NK-92 treated with Interleukin-12 subunit alpha and Interleukin-12 subunit beta, amount 100 ng/mL, for 24 hours (cell line): ENCODE results near the gene ARFGEF3.

Experiments
- DNase-seq: peaks from one replicate; lab custom pipeline; 2025; lab: John Stamatoyannopoulos, UW

ARFGEF3 gene

DNA sequence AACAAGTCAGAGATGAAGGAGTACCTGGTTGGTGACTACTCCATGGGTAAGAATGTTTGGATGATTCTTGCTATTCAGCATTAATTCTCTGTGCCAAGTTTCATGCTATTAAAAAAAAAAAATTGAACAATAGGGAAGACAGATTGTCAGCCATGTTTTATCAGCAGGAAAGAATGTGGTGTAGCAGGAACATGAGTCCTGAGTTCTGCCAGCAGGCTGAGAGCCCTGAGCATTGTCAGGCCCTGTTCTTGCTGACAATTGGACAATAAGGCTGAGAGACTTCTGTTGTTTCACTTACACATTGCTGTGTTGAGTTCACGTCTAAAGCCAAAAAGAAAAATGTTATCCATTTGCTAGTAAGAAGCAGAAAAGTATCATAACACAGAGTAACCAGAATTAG, 145.6 kb downstream of the ARFGEF3 start:
- no peak for DNase-seq

DNA sequence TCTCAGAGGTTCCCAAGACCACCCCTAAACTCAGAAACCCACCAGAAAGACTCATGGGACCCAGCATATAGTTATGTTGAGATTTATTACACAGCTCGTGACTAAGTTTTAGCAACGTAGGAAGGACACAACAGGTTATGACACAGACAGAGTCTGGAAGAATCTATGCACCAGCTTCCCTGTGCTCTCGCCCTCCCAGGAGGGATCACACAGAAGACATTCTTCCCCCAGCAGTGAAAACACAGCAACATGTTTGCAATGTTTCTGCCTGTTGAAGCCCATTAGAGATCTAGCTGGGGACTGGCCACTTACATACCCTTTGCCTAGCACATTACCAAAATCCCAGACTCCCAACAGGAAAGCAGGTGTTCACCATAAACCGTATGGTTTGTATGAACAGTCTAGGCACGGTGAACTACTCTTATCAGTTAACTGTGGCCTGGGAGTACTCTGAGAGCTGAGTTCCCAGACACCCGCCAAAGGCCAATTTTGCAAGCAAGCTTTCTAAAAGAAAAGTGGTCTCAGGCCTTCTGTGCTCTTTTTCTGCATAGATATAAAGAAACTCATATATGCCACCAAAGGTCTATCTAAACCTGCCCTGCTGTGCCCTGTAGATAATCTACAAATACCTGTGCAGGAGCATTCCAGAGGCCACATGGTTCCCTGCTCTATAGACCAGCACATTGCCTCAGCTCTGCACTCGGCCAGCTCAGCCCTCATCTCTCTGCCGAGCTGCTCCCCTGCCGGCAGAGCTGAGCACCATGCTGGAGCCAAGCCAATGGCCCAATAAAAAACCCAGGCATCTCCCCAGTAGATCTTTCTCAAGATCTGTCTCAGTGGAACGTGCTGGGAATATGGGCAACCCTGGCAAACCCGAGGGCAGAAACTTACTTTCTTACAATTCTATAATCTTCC, 146.3 kb downstream of the ARFGEF3 start:
- DNase-seq, result no peak

DNA sequence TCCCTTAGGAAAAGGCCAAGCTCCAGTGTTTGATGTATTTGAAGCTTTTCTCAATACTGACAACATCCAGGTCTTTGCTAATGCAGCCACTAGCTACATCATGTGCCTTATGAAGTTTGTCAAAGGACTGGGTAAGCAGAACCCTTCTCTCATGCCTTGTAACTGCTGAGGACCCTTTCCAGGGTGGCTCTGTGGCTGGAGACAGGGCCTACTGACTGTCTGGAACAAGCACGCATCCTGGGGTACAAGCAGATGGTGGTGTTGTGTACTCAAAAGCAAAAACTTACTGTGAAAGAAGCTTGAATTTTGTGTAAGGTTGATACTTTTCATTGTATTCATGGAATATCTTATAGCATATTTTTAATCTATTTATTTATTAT, 147.0 kb downstream of the ARFGEF3 start:
- no peak for DNase-seq

DNA sequence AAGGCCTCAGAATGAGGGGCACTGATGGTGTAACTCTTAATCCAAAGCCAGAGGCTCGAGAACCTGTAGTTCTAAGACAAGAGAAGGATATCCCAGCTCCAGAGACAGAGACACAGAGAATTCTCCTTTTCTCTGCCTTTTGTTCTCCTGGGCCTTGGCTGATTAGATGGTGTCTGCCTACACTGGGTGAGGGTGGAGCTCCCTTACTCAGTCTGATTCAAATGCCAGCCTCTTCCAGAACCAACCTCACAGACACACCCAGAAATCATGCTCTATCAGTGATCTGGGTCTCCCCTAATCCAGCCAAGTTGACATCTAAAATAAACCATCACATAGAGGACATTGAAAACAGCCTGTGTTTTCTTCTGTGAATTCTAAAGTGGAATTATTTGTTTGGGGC, 148.0 kb downstream of the ARFGEF3 start:
- no peak for DNase-seq

DNA sequence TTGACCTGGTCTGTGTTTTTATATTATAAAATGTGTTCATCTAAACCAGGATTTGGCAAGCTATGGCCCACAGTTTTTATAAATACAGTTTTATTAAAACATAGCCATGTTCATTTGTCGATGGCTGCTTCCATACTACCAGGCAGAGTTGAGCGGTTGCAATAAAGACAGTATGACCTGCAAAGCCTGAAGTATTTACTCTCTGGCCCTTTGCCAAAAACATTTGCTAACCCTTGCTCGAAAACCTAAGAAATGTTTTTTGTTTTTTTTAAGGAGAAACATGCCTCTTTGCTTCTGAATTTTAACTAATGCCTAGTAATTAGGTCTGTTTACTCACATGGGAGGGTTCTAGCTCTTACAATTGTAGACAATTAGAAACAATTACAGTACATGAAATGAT, 148.6 kb downstream of the ARFGEF3 start:
- no peak for DNase-seq

DNA sequence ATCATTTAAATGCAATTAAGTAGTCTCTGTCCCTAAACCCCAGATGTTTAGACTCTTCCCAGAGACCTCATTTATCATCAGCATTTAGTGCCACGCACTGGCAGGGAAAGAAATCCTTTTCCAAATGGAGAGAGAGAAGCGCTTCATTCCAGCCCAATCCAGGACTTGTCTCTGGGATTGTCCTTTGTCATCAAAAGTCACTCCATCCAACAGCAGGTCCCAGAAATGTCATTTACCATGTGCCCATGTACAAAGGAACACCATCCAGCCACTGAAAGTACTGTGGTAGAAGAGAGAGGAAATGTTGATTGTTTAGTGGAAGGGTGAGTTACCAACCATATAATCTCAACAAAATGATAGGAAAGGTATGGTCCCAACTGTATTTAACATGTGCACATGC, 149.1 kb downstream of the ARFGEF3 start:
- DNase-seq, result no peak

DNA sequence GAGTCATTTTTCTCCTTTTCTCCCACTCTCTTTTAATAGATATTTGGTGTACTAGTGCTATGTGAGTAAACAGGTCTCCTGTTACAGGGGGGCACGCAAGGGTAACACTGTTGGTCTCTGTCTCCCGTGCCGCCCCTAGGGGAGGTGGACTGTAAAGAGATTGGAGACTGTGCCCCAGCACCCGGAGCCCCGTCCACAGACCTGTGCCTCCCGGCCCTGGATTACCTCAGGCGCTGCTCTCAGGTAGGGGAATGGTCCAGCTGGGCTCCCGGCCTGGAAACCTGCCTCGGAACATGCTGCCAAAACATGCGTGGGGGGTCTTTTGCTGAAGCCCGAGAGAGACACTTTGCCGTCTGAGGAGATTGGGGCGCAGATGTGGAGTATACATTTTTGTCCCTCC, 149.5 kb downstream of the ARFGEF3 start:
- no peak for DNase-seq

DNA sequence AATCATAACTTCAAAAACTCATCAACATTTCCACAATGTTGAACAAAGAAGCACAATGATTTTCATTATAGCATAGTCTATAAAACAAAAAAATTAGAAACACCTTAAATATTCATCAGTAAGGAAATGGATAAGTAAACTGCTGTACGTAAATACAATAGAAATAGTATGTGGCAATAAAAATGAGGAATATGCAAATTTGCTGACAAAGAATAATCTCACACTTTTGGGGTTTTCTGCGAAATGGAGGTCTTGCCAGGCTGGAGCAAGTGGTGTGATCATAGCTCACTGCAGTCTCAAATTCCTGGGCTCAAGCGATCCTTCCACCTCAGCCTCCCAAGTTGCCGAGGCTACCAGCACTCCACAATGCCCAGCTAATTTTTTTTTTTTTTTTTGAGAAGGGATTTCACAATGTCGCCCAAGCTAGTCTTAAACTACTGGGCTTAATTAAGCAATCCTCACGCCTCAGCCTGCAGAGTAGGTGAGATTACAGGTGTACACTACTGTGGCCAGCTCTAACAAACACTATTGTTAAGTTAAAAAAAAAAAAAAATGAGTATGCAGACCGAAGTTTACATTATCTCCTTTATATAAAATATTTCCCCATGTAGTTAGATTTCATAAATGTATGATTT, 157.1 kb downstream of the ARFGEF3 start:
- no peak for DNase-seq

DNA sequence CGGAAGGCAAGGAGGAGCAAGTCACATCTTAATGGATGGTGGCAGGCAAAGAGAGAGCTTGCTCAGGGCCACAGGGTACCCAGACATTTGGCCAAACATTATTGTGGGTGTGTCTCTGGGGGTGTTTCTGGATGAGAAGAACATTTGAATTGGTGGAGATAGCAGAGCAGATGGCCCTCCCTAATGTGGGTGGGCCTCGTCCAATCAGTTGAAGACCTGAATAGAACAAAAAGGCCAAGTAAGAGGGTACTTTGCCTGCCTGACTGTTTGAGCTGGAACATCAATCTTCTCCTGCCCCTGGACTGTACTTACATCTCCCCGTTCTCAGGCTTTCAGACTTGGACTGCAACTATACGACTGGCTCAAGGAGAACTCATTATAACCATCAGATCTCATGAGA, 160.2 kb downstream of the ARFGEF3 start:
- no peak for DNase-seq

DNA sequence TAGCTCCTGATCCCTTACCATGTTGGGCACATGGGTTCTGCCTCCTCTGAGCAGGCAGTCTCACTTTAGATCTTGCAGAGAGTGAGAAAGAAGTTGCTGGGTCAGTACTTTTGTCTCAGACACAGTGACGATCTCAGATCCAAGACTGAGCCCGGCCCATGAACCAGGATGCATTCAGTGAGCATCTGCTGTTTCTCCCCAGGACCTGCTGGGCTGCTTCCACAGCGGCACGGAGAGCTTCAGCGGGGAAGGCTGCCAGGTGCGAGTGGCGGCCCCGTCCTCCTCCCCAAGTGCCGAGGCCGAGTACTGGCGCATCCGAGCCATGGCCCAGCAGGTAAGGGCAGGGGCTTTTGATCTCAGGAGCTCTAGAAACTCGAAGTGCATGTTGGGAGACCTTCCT, 162.1 kb downstream of the ARFGEF3 start:
- no peak for DNase-seq

DNA sequence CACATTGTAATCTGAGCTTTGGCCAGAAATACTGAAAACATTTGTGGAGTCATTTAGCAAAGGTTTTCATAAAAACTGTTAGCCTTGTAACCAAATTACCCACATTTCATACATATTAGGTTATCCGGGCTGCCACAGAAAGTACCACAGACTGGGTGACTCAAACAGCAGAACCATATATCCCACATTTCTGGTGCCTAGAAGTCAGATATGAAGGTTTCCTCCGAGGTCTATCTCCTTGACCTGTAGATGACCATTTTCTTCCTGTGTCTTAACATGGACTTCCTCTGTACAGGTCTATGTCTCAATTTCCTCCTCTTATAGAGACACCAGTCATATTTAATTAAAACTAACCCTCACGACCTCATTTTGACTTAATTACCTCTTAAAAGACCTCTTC, 166.5 kb downstream of the ARFGEF3 start:
- no peak for DNase-seq

DNA sequence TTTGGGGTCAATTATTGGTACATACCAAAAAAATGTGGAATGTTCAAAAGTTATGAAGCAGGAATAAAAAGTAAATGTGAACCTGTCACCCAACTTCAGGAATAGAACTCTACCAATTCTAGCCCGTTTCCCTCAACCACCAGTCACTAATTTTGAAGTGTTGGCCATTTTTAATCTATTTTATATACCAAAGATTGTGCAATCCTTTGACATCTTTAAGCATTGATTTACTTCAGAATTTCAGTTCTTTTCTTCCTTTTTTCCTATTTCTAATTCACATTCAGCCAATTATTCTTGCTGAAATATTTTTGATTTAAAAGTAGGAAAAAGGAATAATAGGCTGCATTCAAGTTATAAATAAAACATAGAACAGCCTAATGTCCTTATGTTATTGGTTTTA, 169.0 kb downstream of the ARFGEF3 start:
- DNase-seq, result no peak

DNA sequence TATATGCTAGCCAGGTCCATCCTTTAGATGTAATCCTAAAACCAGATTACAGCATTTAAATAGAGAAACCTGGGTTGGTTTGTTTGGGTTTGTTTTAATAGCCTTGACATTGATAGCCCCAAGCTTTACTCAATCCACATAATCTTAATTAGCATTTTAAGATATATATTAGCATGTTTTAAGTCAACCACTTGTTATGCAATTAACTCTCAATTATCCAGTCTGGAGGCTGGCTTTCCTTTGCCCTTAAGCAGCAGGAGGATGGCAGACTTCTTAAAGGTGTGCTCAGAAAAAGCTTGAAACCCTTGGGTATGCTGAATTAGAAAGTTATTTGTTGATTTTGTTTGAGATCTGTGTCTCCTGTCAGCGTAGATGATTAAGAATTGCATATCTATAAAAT, 169.7 kb downstream of the ARFGEF3 start:
- no peak for DNase-seq

DNA sequence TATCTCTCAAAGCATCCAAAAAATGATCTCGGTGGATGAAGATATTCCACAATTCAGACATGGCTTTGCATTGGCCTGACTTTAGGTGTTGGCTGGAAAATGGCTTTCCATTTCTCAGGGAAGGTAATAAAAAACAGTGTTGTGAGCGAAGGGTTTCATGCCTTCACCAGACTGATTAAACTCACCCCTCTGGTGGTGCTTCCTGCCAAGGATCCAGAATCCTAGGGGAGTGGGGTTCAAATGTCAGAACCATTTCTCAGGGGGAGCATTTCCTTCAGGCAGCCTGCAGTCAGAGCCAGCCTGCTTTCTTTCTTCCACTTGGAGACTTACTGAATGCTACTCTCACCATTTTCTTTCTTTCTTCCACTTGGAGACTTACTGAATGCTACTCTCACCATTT, 170.2 kb downstream of the ARFGEF3 start:
- no peak for DNase-seq

DNA sequence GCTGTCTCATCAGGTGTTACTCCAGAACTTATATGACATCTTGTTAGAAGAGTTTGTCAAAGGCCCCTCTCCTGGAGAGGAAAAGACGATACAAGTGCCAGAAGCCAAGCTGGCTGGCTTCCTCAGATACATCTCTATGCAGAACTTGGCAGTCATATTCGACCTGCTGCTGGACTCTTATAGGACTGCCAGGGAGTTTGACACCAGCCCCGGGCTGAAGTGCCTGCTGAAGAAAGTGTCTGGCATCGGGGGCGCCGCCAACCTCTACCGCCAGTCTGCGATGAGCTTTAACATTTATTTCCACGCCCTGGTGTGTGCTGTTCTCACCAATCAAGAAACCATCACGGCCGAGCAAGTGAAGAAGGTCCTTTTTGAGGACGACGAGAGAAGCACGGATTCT, 172.3 kb downstream of the ARFGEF3 start:
- no peak for DNase-seq

DNA sequence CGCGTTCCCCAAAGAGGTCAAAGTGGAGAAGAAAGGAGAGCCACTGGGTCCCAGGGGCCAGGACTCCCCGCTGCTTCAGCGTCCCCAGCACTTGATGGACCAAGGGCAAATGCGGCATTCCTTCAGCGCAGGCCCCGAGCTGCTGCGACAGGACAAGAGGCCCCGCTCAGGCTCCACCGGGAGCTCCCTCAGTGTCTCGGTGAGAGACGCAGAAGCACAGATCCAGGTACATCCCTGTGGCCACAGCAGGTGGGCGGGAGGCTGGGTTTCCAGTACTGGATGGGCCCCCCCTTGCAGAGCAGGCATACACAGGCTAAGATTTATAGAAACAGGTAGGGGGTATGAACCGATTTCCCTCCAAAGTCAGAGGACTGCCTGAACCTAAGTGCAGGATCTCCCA, 173.2 kb downstream of the ARFGEF3 start:
- DNase-seq, result no peak

DNA sequence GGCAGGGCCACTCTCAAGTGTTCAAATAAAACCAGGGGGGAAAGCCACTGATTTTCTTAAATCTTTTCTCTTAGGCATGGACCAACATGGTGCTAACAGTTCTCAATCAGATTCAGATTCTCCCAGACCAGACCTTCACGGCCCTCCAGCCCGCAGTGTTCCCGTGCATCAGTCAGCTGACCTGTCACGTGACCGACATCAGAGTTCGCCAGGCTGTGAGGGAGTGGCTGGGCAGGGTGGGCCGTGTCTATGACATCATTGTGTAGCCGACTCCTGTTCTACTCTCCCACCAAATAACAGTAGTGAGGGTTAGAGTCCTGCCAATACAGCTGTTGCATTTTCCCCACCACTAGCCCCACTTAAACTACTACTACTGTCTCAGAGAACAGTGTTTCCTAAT, 174.5 kb downstream of the ARFGEF3 start:
- no peak for DNase-seq

DNA sequence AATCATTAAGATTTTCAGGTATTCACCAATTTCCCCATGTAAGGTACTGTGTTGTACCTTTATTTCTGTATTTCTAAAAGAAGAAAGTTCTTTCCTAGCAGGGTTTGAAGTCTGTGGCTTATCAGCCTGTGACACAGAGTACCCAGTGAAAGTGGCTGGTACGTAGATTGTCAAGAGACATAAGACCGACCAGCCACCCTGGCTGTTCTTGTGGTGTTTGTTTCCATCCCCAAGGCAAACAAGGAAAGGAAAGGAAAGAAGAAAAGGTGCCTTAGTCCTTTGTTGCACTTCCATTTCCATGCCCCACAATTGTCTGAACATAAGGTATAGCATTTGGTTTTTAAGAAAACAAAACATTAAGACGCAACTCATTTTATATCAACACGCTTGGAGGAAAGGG, 175.3 kb downstream of the ARFGEF3 start:
- DNase-seq, result no peak

DNA sequence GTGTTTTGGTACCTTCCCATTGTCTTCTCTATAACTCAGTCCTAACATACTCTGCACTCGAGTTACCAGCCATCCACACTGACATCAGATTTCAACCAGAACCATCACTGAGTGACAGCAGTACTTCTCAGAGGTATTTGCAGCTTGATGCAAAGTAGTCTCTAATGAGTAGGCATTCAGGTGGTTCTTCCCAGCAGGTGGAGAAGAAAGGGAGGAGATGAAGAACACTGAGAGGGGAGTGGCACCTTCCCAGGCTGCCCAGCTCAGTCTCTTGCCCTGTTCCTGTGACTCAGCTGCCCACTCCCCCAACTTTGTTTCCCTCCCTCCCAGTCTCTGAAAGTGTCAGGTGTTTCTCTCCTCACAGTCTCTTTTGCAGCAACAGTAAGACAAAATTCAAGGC, 177.3 kb downstream of the ARFGEF3 start:
- no peak for DNase-seq

DNA sequence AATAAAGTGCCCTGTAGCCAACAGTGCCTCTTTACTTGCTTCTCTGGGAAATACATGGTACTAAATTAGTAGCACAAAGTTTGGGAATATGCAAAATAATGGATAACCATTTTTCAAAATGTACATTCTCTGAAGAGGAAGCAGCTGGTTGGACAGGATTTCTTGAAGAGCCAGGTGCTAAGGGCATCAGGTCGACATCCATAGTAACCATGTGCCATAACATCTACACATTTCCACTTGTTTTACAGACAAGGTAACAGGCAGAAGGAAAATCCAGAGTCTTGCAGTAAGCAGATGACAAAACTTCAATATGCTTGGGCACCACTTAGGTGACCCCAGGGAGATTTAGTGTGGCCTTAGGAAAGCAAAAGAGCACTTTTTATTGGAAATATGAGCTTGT, 179.4 kb downstream of the ARFGEF3 start:
- DNase-seq, result no peak

DNA sequence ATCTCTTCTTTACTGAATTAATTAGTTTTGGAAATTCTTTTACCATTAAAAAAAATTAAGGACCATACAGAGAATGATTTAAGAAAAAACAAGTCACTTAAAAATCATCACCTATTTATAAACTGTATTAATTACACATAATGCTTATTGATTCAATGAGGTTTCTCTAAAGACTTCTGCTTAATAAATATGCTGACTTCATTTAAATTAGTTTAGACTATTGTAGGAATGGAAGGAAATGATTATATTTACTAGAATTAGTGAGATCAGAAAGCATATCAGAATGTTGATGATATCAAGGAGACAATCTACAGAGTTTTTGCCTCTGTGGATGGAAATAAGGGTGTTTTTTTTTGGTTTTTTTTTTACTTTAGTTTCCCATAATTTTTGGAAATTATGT, 181.4 kb downstream of the ARFGEF3 start:
- no peak for DNase-seq

DNA sequence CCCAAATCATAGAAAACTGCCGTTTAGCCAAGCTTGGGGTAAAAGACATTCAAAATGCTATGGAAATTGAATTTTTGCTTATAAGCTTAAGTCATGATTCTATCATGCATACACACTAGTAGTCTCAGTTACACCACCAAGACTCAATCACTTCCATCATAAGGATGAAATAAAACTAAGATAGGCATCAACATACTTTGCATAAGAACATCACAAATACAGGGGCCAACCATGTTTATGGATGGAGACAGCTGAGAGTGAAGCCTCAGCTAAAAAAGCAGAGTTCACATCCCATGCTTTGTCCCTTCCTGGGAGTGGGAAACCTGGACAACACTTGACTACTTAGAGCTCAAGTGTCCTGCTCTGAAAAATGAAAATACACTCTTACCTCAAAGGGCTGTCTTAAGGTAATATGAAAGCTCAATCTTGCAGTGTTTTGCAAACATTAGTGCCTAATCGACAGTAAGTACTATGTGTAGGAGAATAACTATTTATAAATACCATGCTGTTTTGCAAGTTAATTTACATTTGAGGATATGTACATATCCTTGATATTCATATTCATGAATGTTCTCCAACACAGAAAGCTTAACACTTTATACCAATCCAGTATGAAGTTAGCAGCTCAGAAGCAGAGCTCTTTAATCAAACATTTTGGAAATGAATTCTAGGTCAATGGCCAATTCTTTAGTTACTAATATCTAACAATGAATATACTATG, 184.0 kb downstream of the ARFGEF3 start:
- DNase-seq, result no peak
